Measurements from ENCODE around the gene BNIP2. TPM values are rescaled to one million over a fixed set of nuclear protein-coding genes. Genes with fewer than 3 reads are reported as not detected.
A peak's percentile ranks its signal among the peaks of the same experiment; 100 is the strongest.
"Not testable (repeated sequence)": the region's sequence is repeated elsewhere in the genome, so short reads cannot be mapped to it uniquely, and the experiment has no call there.

BNIP2 gene
- total and polyA plus RNA-seq, 4 donors, result 33.0 to 90.5 (median 66.7) TPM

DNA sequence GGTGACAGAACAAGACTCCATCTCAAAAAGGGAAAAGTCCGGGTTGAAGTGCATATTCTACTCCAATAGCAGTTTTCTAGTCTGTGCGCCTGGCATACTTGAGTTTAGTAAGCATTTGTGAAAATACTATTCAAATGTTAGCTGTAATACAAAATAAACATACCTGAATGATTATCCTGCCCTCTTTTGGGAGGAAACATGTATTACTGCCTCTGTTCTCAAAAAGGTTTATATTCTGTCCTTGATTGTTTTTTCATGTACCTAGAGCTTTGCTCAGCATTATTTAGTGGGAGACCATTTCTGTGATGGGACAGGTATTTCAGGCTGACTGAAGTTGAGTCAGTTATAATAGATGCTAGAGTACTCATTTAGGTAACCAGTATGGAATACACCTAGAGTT, 51.6 kb downstream of the BNIP2 start:
- ATAC-seq (ENCODE audit: low FRiP score); H3K4me3 ChIP-seq (ENCODE audit: low read length in 2 of 2); H3K27me3 ChIP-seq (ENCODE audit: control insufficient read depth in 1 of 2, insufficient read depth in 2 of 2, low read length in 1 of 2); H3K27ac ChIP-seq (ENCODE audit: low read depth in 1 of 2, low read length in 2 of 2); DNase-seq; intact Hi-C loops (cut with DNase I); H3K9me3 ChIP-seq (ENCODE audit: control insufficient read depth, low read length); H3K4me1 ChIP-seq (ENCODE audit: control insufficient read depth in 1 of 2, insufficient read depth in 2 of 2, low read length in 2 of 2); H3K36me3 ChIP-seq (ENCODE audit: control insufficient read depth in 1 of 2, insufficient read depth in 2 of 2, low read length in 1 of 2): not testable (repeated sequence)
- 88 to 92% methylated on average over 2 of the region's 2 CpGs for whole genome bisulfite sequencing, 2 donors

DNA sequence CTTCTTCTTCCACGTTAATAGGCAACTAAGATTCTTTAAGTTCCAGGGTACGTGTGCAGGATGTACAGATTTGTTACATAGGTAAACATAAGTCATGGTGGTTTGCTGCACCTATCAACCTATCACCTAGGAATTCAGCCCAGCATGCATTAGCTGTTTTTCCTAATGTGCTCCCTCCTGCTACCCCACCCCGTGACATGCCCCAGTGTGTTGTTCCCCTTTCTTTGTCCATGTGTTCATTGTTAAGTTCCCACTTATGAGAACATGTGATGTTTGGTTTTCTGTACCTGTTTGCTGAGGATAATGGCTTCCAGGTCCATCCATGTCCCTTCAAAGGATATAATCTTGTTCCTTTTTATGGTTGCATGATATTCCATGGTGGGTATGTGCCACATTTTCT, 52.9 kb downstream of the BNIP2 start:
- DNase-seq, result peak in 1 of 2 donors; percentile 51
- Histone ChIP-seq H3K36me3 (ENCODE audit: control insufficient read depth in 1 of 2, insufficient read depth in 2 of 2, low read length in 1 of 2) (no peaks in the 10 kb centered on the region), H3K4me1 (ENCODE audit: control insufficient read depth in 1 of 2, insufficient read depth in 2 of 2, low read length in 2 of 2) (no peaks in the 10 kb centered on the region), H3K27me3 (ENCODE audit: control insufficient read depth in 1 of 2, insufficient read depth in 2 of 2, low read length in 1 of 2) (no peaks in the 10 kb centered on the region), H3K9me3 (ENCODE audit: control insufficient read depth, low read length) (no peaks in the 10 kb centered on the region), H3K27ac (ENCODE audit: low read depth in 1 of 2, low read length in 2 of 2) (no peak overlapping the region), H3K4me3 (ENCODE audit: low read length in 2 of 2) (no peak overlapping the region)
- WGBS, 2 donors, result 82 to 84% methylated on average over 3 of the region's 3 CpGs
- ATAC-seq (ENCODE audit: low FRiP score), result no peak
- intact Hi-C loops (cut with DNase I), result no loop called here

DNA sequence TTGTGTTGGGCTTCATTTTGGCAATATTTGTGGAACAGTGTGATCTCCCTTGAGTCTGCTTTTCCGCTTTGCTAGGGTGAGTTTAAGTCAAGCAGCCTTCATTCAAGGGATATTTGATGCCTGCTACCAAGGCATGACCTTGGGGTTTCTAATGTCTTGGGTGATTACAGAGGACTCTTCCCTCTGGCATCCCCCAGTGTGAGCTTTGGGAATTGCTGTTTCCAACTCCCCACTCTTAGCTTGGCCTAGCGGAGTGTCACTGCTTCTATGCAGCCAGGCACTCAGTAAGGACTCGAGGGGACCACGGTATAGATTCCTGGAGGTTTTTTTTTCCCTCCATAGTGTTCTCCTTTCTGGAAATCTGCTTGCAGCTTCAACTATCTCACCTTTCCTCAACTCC, 56.4 kb downstream of the BNIP2 start:
- WGBS, 2 donors, result 38 to 45% methylated on average over 4 of the region's 4 CpGs
- Histone ChIP-seq H3K27ac (ENCODE audit: low read depth in 1 of 2, low read length in 2 of 2) (no peak overlapping the region), H3K36me3 (ENCODE audit: control insufficient read depth in 1 of 2, insufficient read depth in 2 of 2, low read length in 1 of 2) (no peaks in the 10 kb centered on the region), H3K4me3 (ENCODE audit: low read length in 2 of 2) (no peak overlapping the region), H3K4me1 (ENCODE audit: control insufficient read depth in 1 of 2, insufficient read depth in 2 of 2, low read length in 2 of 2) (no peaks in the 10 kb centered on the region), H3K27me3 (ENCODE audit: control insufficient read depth in 1 of 2, insufficient read depth in 2 of 2, low read length in 1 of 2) (no peaks in the 10 kb centered on the region), H3K9me3 (ENCODE audit: control insufficient read depth, low read length) (no peaks in the 10 kb centered on the region)
- DNase-seq, result no peak
- intact Hi-C loops (cut with DNase I), result no loop called here
- ATAC-seq (ENCODE audit: low FRiP score), result no peak

DNA sequence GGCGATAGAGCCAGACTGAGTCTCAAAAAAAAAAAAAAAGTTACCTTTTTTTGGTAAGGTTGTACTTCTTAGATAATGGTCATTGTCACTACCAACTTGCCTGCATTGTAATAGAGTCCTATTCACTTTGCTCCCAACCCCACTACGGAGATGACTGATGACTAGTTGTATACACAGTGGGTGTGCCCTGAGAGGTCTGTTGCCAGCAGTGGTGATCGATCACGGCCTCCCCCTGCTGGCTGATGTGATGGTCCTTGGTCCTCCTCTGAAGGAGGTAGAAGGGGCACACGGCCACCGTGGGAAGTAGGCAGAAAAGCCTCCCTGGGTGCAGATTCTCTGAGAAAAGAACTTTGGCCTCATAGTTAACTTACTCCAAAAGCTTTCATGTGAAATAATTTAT, 66.8 kb downstream of the BNIP2 start:
- intact Hi-C loops (cut with DNase I), result no loop called here
- no peaks in the 10 kb centered on the region for H3K9me3 ChIP-seq (ENCODE audit: control insufficient read depth, low read length)
- H3K27me3 ChIP-seq (ENCODE audit: control insufficient read depth in 1 of 2, insufficient read depth in 2 of 2, low read length in 1 of 2), result peaks cover 0 to 2% of the 10 kb centered on the region in 2 donors
- peak in 1 of 2 donors; percentile 61 for DNase-seq
- no peak for ATAC-seq (ENCODE audit: low FRiP score)
- WGBS, 2 donors, result 32 to 37% methylated on average over 6 of the region's 6 CpGs
- H3K27ac ChIP-seq (ENCODE audit: low read depth in 1 of 2, low read length in 2 of 2), result no peak overlapping the region
- H3K4me3 ChIP-seq (ENCODE audit: low read length in 2 of 2), result no peak overlapping the region
- no peaks in the 10 kb centered on the region for H3K4me1 ChIP-seq (ENCODE audit: control insufficient read depth in 1 of 2, insufficient read depth in 2 of 2, low read length in 2 of 2)
- no peaks in the 10 kb centered on the region for H3K36me3 ChIP-seq (ENCODE audit: control insufficient read depth in 1 of 2, insufficient read depth in 2 of 2, low read length in 1 of 2)

DNA sequence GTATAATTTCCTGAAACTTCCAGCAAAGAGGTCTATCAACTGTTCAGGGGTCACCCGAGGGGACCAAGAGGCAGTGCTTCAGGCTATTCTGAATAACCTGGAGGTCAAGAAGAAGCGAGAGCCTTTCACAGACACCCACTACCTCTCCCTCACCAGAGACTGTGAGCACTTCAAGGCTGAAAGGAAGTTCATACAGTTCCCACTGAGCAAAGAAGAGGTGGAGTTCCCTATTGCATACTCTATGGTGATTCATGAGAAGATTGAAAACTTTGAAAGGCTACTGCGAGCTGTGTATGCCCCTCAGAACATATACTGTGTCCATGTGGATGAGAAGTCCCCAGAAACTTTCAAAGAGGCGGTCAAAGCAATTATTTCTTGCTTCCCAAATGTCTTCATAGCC, 70.7 kb downstream of the BNIP2 start:
- H3K27ac ChIP-seq (ENCODE audit: low read depth in 1 of 2, low read length in 2 of 2), result no peak overlapping the region
- H3K4me1 ChIP-seq (ENCODE audit: control insufficient read depth in 1 of 2, insufficient read depth in 2 of 2, low read length in 2 of 2), result no peaks in the 10 kb centered on the region
- intact Hi-C loops (cut with DNase I), result no loop called here
- H3K27me3 ChIP-seq (ENCODE audit: control insufficient read depth in 1 of 2, insufficient read depth in 2 of 2, low read length in 1 of 2), result peaks cover 0 to 2% of the 10 kb centered on the region in 2 donors
- H3K9me3 ChIP-seq (ENCODE audit: control insufficient read depth, low read length), result no peaks in the 10 kb centered on the region
- no peaks in the 10 kb centered on the region for H3K36me3 ChIP-seq (ENCODE audit: control insufficient read depth in 1 of 2, insufficient read depth in 2 of 2, low read length in 1 of 2)
- H3K4me3 ChIP-seq (ENCODE audit: low read length in 2 of 2), result no peak overlapping the region
- no peak for DNase-seq
- no peak for ATAC-seq (ENCODE audit: low FRiP score)
- WGBS, 2 donors, result 80 to 88% methylated on average over 4 of the region's 4 CpGs

DNA sequence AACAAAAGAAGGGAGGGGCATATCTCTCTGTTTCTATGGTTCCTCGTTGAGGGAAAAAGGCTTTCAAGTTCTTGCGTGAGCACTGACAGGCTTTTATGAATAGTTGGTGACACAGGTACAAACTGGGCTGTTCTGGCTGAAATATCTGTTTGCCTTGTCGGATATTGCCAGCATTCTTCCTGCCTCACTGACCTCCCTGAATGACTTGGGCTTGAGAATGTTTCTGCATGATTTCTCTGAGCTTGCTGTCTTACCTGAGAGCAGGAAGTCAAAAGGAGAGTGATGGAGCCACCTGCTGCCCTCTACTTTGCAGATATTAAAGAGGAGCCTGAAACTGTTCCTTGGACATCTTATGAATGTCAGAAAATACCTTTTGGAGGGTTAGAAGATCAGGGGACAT, 72.7 kb downstream of the BNIP2 start:
- intact Hi-C loops (cut with DNase I), result no loop called here
- Histone ChIP-seq H3K4me1 (ENCODE audit: control insufficient read depth in 1 of 2, insufficient read depth in 2 of 2, low read length in 2 of 2) (no peaks in the 10 kb centered on the region), H3K36me3 (ENCODE audit: control insufficient read depth in 1 of 2, insufficient read depth in 2 of 2, low read length in 1 of 2) (no peaks in the 10 kb centered on the region), H3K27ac (ENCODE audit: low read depth in 1 of 2, low read length in 2 of 2) (no peak overlapping the region), H3K4me3 (ENCODE audit: low read length in 2 of 2) (no peak overlapping the region), H3K27me3 (ENCODE audit: control insufficient read depth in 1 of 2, insufficient read depth in 2 of 2, low read length in 1 of 2) (peaks cover 0 to 2% of the 10 kb centered on the region in 2 donors), H3K9me3 (ENCODE audit: control insufficient read depth, low read length) (no peaks in the 10 kb centered on the region)
- 22 to 40% methylated on average over 3 of the region's 3 CpGs for WGBS, 2 donors
- no peak for DNase-seq
- no peak for ATAC-seq (ENCODE audit: low FRiP score)

DNA sequence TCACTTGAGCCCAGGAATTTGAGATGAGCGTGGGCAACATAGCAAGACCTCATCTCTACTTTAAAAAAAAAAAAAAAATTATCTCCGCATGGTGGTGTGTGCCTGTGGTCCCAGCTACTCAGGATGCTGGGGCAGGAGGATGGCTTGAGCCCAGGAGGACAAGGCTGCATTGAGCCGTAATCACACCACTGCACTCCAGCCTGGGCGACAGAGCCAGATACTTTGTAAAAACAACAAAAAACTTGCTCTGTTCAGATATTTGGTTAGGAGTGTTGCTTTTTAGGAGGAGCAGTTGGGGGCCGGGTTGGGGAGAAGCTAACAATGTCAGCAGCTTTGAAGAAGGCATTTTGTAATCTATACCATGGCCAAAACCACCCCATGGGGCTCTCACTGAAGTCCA, 73.5 kb downstream of the BNIP2 start:
- no peak overlapping the region for H3K4me3 ChIP-seq (ENCODE audit: low read length in 2 of 2)
- WGBS, 2 donors, result 62 to 63% methylated on average over 5 of the region's 5 CpGs
- no peaks in the 10 kb centered on the region for H3K4me1 ChIP-seq (ENCODE audit: control insufficient read depth in 1 of 2, insufficient read depth in 2 of 2, low read length in 2 of 2)
- H3K36me3 ChIP-seq (ENCODE audit: control insufficient read depth in 1 of 2, insufficient read depth in 2 of 2, low read length in 1 of 2), result no peaks in the 10 kb centered on the region
- no peak for DNase-seq
- ATAC-seq (ENCODE audit: low FRiP score), result no peak
- no peak overlapping the region for H3K27ac ChIP-seq (ENCODE audit: low read depth in 1 of 2, low read length in 2 of 2)
- no peaks in the 10 kb centered on the region for H3K9me3 ChIP-seq (ENCODE audit: control insufficient read depth, low read length)
- peaks cover 0 to 2% of the 10 kb centered on the region in 2 donors for H3K27me3 ChIP-seq (ENCODE audit: control insufficient read depth in 1 of 2, insufficient read depth in 2 of 2, low read length in 1 of 2)
- intact Hi-C loops (cut with DNase I), result no loop called here

DNA sequence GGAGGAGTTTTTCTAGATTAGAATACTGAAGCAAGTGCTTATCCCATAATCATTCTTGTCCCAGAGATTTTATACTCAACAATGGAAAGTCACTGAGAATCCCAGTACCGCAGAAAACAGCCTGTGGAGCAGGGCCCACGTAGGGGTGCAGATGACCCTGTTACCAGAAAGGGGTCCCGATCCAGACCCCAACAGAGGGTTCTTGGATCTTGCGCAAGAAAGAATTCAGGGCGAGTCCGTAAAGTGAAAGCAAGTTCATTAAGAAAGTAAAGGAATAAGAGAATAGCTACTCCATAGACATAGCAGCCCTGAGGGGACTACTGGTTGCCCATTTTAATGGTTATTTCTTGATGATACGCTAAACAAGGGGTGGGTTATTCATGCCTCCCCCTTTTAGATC, 75.0 kb downstream of the BNIP2 start:
- Histone ChIP-seq H3K4me1 (ENCODE audit: control insufficient read depth in 1 of 2, insufficient read depth in 2 of 2, low read length in 2 of 2) (no peaks in the 10 kb centered on the region), H3K4me3 (ENCODE audit: low read length in 2 of 2) (no peak overlapping the region), H3K36me3 (ENCODE audit: control insufficient read depth in 1 of 2, insufficient read depth in 2 of 2, low read length in 1 of 2) (no peaks in the 10 kb centered on the region), H3K27me3 (ENCODE audit: control insufficient read depth in 1 of 2, insufficient read depth in 2 of 2, low read length in 1 of 2) (peaks cover 0 to 2% of the 10 kb centered on the region in 2 donors), H3K27ac (ENCODE audit: low read depth in 1 of 2, low read length in 2 of 2) (no peak overlapping the region), H3K9me3 (ENCODE audit: control insufficient read depth, low read length) (peaks cover 2% of the 10 kb centered on the region)
- WGBS, 2 donors, result 94 to 98% methylated on average over 7 of the region's 7 CpGs
- intact Hi-C loops (cut with DNase I), result no loop called here
- no peak for DNase-seq
- ATAC-seq (ENCODE audit: low FRiP score), result no peak

DNA sequence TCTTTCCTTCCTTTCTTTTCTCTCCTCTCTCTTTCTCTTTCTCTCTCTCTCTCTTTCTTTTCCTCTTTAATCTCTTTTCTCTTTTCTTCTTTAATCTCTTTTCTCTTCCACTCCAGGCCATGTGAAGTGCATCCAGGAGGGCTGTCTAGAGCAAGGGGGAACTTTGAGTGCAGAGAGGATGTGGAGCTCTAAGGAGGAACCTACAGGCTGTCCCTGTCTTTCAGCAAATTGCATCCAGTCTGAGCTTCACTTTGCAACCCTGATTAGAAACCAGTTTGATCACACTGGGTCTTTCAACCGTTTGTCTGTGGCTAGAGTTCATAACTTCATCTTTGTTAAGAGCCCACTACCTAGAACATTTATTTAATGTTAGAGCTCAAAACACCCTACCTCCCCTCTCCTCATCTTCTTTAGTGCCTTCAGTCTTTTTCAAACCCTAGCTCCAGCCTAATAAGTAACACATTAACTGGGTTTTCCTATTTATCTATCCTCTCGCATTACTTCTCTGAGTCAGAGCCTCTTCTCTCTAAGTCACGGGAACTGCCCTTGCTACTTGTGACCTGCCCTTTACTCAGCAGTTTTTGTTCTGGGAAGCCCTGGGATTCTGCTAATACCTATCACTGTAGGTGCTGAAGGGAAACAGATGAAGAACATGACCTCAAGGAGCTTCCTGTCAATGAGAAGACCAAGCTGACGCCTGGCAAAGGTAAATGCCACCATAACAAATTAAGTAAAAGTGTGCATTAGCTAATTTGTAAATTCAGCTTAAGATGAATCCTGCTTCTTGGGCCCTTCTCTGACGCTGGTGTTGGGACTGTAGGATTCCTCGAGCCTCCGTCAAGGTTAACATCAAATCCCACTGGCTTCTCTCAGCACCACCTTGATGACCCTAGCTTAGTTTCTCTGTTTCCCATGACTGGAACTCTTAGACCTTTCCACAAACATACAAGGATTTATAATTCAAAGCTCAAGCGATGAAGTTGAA, 77.6 kb downstream of the BNIP2 start, which contains the start of gene GCNT3:
Gene GCNT3, plus strand, starts transcription at position 508 of the 985 bp plus-strand sequence. CDS start 6,456 bp downstream, outside the sequence.
- Histone ChIP-seq H3K4me1 (ENCODE audit: control insufficient read depth in 1 of 2, insufficient read depth in 2 of 2, low read length in 2 of 2) (no peaks in the 10 kb centered on the region), H3K27me3 (ENCODE audit: control insufficient read depth in 1 of 2, insufficient read depth in 2 of 2, low read length in 1 of 2) (no peaks in the 10 kb centered on the region), H3K4me3 (ENCODE audit: low read length in 2 of 2) (no peak within 1 kb of the TSS), H3K36me3 (ENCODE audit: control insufficient read depth in 1 of 2, insufficient read depth in 2 of 2, low read length in 1 of 2) (no peaks in the 10 kb centered on the region), H3K9me3 (ENCODE audit: control insufficient read depth, low read length) (peaks cover 2% of the 10 kb centered on the region), H3K27ac (ENCODE audit: low read depth in 1 of 2, low read length in 2 of 2) (no peak within 1 kb of the TSS)
- DNase-seq (no peak), ATAC-seq (ENCODE audit: low FRiP score) (no peak)
- intact Hi-C loops (cut with DNase I), result no loop called here
- 73 to 80% methylated on average over 8 of the region's 8 CpGs for WGBS, 2 donors

Data from aorta (tissue), 5 donors.